HG02798 (cell line): Measurements from ENCODE around the gene IGFBPL1.
A peak's percentile ranks its signal among the peaks of the same experiment; 100 is the strongest.
"Not testable (repeated sequence)": the region's sequence is repeated elsewhere in the genome, so short reads cannot be mapped to it uniquely, and the experiment has no call there.

Experiments used
- ATAC-seq: cut with Tn5 transposase; IDR thresholded peaks from one replicate; pipeline ENCODE4 v1.9.1; 2021; ENCODE audit warnings: mild to moderate bottlenecking; ENCODE audit not compliant: unreplicated experiment, poor library complexity

Gene IGFBPL1

GRCh38 chr9:38380872-38381534 is 43.3 kb downstream of the IGFBPL1 start:
- ATAC-seq = no peak

DNA sequence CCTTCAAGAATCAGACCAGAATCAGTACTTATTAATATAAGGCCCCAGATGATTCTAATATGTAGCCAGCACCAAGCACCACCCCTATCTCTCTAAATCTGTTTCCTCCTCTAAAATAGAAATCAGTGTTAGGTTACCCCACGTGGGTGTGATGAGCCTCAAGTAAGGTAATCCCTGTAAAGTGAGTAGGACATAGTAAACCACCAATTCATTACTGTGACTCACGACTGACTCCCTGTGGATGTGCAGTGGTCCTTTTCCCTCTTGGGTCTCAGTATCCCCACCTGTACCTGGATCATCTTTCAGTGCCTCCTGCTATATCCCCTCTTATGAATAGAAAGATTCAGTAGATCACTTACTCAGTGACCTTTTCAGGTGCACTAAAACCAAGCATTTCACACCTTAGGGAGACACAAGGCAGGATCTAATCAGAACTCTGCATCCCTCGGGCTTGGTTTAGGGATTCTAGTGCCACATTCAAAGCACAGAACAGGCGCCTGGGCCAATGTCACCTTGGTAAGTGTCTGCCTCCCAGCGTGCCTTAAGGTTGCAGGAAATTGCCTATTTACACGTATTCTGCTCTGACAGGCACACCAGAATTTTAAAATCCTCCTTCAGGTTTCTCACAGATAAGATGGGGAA is 43.9 kb downstream of the IGFBPL1 start:
- ATAC-seq = no peak

DNA sequence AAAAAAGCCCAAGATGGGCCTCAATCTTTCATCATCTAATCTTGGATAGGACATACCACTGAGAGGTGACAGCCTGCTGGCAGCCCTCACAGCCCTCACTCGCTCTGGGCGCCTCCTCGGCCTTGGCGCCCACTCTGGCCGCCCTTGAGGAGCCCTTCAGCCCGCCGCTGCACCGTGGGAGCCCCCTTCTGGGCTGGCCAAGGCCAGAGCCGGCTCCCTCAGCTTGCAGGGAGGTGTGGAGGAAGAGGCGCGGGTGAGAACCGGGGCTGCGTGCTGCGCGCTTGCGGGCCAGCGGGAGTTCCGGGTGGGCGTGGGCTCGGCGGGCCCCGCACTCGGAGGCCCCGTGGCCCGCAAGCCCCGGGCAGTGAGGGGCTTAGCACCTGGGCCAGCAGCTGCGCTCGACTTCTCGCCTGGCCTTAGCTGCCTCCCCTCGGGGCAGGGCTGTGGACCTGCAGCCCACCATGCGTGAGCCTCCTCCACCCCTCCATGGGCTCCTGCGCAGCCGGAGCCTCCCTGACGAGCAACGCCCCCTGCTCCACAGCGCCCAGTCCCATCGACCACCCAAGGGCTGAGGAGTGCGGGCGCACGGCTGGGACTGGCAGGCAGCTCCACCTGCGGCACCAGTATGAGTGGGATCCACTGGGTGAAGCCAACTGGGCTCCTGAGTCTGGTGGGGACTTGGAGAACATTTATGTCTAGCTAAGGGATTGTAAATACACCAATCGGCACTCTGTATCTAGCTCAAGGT is 46.7 kb downstream of the IGFBPL1 start:
- not testable (repeated sequence) for ATAC-seq

DNA sequence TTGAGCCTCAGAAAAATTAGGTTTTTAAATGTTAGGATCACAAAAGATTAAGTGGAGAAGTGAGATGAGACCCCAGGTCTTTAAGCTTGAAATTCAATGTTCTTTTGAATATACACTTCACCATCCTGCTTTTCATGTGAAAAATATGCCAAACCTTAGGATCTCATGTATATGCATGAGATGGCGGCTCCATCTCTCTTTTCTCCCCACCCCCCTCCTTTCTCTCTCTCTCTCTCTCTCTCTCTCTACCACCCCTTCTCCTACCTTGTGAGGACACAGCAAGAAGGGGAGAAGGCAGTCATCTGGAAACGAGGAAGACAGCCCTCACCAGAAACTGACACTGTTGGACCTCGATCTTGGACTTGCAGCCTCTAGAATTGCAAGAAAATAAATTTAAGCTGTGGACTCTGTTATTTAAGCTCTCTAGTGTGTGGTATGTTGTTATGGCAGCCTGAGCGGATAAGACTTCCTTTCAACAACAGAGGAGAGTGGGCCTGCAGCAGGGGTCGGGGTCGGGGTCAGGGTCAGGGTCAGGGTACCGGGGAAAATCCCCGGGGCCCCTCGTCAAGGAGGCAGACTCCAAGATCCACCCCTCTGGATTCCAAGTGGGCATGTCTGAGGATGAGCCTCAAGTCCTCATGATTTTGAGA is 48.1 kb downstream of the IGFBPL1 start:
- ATAC-seq = no peak

DNA sequence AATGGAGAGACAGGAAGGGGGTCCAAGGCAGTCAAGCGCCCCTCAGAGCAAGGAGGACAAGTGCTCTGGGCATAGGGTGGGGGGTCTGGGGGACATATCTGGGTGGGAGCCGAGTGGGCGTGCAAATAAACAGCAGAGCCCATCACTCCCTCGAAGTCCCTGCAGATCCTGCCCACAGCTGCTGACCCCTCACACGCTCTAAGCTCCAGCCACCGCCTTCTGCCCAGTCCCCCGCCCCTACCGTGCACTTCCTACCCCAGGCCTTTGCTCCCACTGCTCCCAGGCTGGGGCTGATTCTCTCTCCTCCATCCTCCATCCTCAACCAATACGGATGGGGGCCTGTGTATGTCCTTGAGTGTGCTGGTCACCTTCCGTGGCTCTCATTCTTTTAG is 48.7 kb downstream of the IGFBPL1 start:
- no peak for ATAC-seq

DNA sequence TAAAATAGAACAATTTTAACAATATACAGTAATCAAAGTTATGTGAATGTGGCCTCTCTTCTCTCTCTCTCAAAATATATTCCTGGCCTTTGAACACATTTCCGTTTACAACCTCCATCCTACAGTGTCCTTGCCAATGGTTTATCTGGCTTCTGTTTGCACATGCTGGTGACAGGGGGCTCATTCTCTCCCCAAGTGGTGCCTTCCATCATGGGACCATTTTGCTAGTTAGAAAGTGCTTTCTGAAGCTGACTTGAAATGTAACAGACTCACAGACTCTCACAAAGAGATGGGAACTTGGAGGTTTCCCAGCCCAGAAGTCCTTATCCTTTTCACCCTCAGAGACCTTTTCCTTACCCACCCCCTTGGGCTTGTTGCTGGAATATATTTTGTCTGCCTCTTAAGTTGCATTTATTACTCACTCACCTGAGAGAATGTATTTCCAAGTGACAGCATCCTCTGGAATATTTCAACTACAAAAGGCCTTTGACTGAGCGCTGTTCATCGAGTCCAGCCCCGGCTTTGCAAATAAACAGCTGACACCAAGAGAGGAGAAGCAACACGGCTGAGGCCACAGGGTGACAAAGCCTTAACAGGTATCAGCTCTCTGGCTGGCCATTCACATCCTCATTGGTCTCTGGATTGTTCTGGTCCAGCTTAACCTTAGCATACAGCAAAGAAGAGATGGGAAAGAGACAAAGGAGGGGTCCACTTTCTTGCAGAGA is 49.2 kb downstream of the IGFBPL1 start:
- no peak for ATAC-seq

- ATAC-seq = no peak
Observed at GRCh38 chr9:38373679-38374078, 50.6 kb downstream of the IGFBPL1 start.

GRCh38 chr9:38372762-38373619 is 51.3 kb downstream of the IGFBPL1 start:
- no peak for ATAC-seq

- ATAC-seq = peak; percentile 81
Observed at GRCh38 chr9:38371495-38371894, 52.8 kb downstream of the IGFBPL1 start.

GRCh38 chr9:38370176-38370575 is 54.1 kb downstream of the IGFBPL1 start:
- no peak for ATAC-seq

- ATAC-seq = no peak
Observed at GRCh38 chr9:38368731-38369130, 55.5 kb downstream of the IGFBPL1 start.

- no peak for ATAC-seq
Observed at GRCh38 chr9:38367898-38368297, 56.4 kb downstream of the IGFBPL1 start.

DNA sequence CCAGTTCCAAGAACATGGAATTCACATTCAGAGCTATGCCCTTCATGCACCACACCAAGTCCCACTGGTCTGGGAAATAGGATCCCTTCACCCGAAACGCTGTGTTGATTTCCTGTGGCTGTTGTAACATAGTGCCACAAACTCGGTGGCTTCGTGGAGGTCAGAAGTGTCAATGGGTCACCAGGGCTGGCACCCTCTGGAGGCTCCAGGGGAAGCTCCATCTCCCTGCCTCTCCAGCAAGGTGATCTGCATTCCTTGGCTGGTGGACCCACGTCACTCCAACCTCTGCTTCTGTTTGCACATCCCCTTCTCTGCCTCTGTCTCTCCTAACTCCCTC is 60.7 kb downstream of the IGFBPL1 start:
- ATAC-seq = no peak

DNA sequence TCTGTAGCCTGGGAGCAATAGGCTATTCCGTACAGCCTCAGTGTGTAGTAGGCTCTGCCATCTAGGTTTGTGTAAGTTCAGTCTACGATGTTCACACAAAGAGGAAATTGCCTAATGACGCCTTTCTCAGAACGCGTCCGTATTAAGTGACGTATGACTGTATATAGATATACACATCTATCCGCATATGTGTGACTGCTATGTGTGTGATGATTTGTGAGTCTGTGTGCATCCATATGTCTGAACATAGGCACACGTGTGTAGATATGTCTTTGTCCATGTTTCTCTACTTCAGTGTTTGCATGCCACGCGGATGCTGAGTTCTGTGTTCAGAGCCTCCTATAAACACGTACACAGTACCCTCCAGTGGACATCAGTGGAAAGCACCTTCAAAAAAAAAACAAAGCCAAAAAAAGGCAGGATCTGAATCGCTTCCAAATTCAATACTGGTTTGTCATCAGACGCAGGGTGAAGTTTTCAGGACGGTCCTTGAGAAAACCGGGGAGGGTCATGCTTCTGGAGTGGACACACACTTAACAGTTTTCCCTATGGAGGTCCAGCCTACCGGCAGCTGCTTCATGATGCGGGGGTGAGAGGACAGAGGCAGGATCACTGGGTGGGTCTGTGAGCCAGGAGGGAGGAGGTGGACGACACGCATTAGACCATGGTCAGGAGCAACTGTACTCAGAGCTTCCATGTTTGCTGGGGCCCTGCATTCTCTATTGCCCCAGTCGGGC is 61.2 kb downstream of the IGFBPL1 start:
- peak; percentile 64 for ATAC-seq

- no peak for ATAC-seq
Observed at GRCh38 chr9:38361473-38361850, 62.8 kb downstream of the IGFBPL1 start.

DNA sequence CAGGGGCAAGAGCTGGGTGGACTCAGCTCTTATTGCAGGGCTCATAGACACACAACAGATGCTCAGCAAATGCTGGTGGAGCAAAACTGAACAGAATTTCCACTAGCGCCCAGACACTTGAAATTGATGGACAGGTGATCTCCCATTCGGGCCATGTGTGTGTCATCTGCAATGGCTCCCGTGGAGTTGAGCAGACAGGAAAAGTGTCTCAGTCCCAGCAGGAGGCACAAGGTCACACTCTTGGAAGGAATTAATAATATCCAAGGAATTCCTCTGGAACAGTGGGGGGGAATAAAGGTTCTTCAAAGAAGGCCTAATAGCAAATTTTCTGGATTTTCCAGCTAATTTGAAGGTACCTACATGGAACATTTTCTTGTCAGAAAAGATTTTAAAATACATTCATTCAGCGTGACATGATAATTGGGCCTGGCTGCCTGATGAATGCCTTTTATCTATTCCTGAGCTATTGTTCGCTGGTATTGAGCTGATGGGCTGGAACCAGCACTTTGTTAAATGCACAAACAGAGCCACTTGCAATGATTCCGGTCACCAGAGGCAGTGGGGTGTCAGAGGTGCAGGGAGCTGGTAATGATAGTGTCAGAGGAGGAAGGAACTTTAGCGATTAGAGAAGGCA is 63.3 kb downstream of the IGFBPL1 start:
- no peak for ATAC-seq

DNA sequence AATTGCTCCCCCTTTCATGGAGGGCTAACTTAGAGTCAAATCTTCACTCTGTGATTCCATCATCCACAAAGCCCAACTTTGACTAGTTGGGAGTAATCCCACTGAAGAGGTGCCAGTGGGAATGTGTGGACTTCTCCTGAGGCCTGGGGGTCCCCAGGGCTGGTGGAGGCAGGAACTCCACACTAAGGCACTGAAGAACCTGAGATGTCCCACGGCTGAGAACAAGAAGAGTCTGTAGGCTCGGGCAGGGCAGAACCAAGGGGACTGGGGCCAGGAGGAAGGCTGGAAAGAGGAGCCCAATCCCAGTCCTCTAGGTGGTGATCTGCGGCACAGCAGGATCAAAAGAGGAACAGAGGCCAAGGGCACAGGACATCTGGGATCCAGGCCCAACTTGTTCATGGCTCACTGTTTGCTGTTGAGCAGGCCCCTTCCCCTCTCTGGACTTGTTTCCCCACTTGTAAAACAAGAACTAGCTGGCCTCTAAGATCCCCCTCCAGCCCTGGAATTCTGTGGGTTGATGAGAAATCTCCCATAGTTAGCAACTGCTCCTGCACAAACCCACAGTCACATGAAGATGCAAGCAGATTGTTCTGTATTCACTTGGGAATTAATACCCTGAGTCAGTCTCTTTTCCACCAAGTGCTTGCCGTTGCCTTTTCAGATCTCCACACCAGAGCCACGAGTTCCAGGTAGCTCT is 64.4 kb downstream of the IGFBPL1 start:
- no peak for ATAC-seq

GRCh38 chr9:38359297-38359653 is 65.0 kb downstream of the IGFBPL1 start:
- no peak for ATAC-seq
